Measurements from ENCODE around the gene ZNF324.
"Not testable (repeated sequence)": the region's sequence is repeated elsewhere in the genome, so short reads cannot be mapped to it uniquely, and the experiment has no call there.

The ZNF324 gene

GRCh38 chr19:58466760-58467589, at the start of gene ZNF324:
Gene ZNF324 (plus strand): TSS chr19:58467080. CDS start chr19:58469186, 2,106 bp downstream.
- peak; percentile 97 for DNase-seq

GRCh38 chr19:58428617-58429016, 38.3 kb upstream of the ZNF324 start:
- no peak for DNase-seq

GRCh38 chr19:58429745-58430144, 37.1 kb upstream of the ZNF324 start:
- no peak for DNase-seq

- no peak for DNase-seq
Measured at GRCh38 chr19:58434217-58434616, 32.7 kb upstream of the ZNF324 start.

- no peak for DNase-seq
Measured at GRCh38 chr19:58439576-58440554, 27.0 kb upstream of the ZNF324 start, which contains the start of gene ZNF132. Gene ZNF132 (minus strand): TSS chr19:58440153. CDS start chr19:58439821, 332 bp downstream.

GRCh38 chr19:58440556-58440955, 26.3 kb upstream of the ZNF324 start:
- no peak for DNase-seq

- not testable (repeated sequence) for DNase-seq
Measured at GRCh38 chr19:58442986-58443385, 23.9 kb upstream of the ZNF324 start.

GRCh38 chr19:58448860-58449259, 18.0 kb upstream of the ZNF324 start:
- not testable (repeated sequence) for DNase-seq

- DNase-seq, result not testable (repeated sequence)
Measured at GRCh38 chr19:58449980-58450379, 16.9 kb upstream of the ZNF324 start.

GRCh38 chr19:58450856-58451357, 16.0 kb upstream of the ZNF324 start:
- DNase-seq, result no peak

GRCh38 chr19:58451358-58452101, 15.3 kb upstream of the ZNF324 start, which contains the start of gene ZNF324B:
Gene ZNF324B (plus strand): TSS chr19:58451622. CDS start chr19:58453702, 2,080 bp downstream.
- peak; percentile 93 for DNase-seq

- no peak for DNase-seq
Measured at GRCh38 chr19:58453743-58454142, 13.1 kb upstream of the ZNF324 start.

GRCh38 chr19:58455306-58455705, 11.6 kb upstream of the ZNF324 start:
- no peak for DNase-seq

- DNase-seq, result no peak
Measured at GRCh38 chr19:58456111-58456510, 10.8 kb upstream of the ZNF324 start.

GRCh38 chr19:58460039-58460438, 6.8 kb upstream of the ZNF324 start:
- no peak for DNase-seq

- no peak for DNase-seq
Measured at GRCh38 chr19:58466089-58466759, 656 bp upstream of the ZNF324 start.

GRCh38 chr19:58468216-58468839, 1.4 kb downstream of the ZNF324 start:
- DNase-seq, result no peak

- DNase-seq, result no peak
Measured at GRCh38 chr19:58469241-58470013, 2.5 kb downstream of the ZNF324 start.

GRCh38 chr19:58470837-58471543, 4.1 kb downstream of the ZNF324 start:
- not testable (repeated sequence) for DNase-seq

- no peak for DNase-seq
Measured at GRCh38 chr19:58471736-58472135, 4.9 kb downstream of the ZNF324 start.
